GM12874 (cell line): Measurements from ENCODE around the gene PDLIM7.

Experiments
- TF ChIP-seq, protein P1 (sequence below): IDR thresholded peaks from 2 replicates; pipeline ENCODE4 v1.5.1; 2011; ENCODE audit warnings: low read depth, mild to moderate bottlenecking, control low read depth, low read length, moderate library complexity; ENCODE audit not compliant: insufficient read depth

Gene PDLIM7

DNA sequence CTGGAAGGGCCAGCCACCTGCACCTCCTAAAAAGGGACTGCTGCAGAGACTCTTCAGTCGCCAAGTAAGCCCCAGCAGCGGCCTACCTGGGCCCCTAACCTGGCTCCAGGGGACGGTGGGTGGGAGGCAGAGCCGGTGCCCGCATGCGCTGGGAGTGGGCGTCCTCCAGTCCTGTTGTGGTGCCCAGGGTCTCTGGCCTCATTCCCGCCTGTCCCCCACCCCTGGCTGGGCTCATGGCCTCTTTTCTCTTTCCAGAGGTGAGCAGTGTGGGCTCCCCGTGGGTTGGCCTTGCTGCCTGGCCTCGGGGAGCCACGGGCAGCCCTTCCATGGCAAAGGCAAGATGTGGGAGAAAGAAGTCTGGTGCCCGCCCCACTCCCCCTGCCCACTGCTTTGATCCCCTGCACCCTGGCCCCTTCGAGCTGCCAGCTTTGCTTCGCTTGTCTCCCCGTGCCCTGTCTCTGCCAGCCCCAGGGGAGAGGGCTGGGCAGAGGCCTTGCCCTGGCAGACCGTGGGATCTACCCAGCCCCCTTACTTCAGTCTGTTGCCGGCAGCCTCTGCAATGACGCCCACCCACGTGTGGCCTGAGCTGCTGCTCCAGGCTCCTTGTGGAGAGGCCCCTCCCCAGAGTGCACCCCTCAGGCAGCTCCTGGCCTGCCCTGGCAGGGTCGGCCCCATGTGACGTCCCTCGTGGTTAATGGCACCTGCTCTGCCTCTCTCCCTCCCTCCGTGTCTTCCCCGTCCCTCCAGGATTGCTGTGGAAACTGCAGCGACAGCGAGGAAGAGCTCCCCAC lies 56.2 kb downstream of the PDLIM7 start:
- TF ChIP-seq, protein P1, sequence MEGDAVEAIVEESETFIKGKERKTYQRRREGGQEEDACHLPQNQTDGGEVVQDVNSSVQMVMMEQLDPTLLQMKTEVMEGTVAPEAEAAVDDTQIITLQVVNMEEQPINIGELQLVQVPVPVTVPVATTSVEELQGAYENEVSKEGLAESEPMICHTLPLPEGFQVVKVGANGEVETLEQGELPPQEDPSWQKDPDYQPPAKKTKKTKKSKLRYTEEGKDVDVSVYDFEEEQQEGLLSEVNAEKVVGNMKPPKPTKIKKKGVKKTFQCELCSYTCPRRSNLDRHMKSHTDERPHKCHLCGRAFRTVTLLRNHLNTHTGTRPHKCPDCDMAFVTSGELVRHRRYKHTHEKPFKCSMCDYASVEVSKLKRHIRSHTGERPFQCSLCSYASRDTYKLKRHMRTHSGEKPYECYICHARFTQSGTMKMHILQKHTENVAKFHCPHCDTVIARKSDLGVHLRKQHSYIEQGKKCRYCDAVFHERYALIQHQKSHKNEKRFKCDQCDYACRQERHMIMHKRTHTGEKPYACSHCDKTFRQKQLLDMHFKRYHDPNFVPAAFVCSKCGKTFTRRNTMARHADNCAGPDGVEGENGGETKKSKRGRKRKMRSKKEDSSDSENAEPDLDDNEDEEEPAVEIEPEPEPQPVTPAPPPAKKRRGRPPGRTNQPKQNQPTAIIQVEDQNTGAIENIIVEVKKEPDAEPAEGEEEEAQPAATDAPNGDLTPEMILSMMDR = no peak

DNA sequence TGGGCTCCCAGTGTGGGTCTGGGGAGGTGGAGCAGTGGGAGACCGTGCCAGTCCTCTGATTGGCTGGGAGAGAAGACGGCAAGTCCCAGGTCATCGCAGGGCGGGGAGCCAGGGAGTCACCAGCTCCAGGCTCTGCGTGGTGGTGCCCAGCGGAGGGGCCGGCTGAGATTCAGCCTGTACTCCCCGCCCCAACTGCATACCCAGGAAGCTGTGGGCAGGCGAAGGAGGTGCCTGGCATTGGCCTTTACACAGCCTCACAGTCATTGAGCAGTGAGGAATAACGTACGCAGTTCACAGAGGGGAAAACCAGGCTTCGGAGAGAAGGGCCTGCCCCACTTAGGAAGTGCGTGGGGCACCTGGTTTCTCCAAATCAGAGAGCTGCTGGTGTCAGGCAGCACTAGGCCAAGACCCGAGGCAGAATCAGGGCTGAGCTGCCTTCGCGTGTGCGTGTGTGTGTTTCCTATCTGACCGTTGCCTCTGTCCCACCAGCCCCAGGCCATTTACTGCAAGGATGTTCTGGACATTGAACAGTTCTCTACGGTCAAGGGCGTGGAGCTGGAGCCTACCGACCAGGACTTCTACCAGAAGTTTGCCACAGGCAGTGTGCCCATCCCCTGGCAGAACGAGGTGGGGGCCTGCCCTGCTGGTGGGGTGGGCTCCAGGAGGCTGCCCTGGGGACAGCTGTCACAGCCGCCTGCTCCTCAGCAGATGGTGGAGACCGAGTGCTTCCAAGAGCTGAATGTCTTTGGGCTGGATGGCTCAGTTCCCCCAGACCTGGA lies 57.0 kb downstream of the PDLIM7 start:
- TF ChIP-seq, protein P1 = no peak

DNA sequence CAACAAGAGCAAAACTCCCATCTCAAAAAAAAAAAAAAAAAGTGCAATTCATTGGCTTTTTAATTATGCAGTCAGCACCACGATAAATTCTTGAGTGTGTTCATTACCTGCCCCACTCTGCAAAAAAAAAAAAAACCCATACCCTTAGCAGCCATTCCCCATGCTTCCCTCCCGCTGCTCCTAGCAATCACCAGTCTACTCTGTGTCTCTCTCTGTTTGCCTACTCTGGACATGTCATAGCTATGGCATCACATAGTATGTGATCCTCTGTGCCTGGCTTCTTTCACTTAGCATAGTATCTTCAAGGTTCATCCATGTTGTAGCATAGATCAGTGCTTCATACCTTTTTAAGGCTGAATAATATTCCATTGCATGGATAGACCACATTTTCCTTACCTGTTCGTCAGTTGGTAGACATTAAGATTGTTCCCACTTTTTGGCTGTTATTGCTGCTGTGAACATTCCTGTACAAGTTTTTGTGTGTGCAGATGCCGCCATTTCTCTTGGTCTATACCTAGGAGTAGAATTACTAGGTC lies 57.8 kb downstream of the PDLIM7 start:
- TF ChIP-seq, protein P1 = no peak

DNA sequence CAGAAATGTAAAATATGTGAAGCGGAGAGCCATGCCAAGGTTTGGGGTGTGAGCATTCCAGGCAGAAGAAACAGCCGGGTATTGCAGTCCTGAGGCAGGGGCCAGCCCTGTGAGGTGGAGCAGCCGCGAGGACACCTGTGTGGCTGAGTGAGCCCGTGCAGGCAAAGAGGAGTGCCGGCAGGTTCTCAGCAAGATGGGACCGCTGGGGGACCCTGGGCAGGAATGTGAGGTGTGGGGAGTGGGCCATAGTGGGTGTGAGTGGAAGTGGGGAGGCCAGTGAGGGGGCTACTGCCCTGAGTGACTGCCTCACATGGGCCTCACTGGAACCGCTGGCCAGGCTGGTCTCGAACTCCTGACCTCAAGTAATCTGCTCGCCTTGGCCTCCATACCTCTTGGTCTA lies 58.9 kb downstream of the PDLIM7 start:
- TF ChIP-seq, protein P1 = no peak

DNA sequence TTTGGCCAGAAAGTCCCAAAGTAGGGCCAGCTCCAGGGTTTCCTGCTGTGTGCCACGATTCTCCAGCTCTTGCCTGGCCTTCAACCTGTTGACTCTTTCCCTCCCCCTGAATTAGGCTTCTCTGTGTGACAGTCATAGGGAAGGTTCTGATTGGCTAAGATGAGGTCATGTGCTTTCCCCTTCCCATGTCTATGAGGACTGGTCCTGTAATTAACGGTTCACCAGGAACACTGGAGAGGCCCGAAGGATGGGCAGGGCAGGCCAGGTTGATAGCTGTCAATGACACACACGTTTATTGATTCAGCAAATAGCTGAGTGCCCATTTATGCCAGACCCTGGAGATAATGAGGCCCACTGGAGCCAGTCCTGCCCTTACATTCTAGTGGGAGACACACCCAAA lies 59.8 kb downstream of the PDLIM7 start:
- TF ChIP-seq, protein P1 = no peak

DNA sequence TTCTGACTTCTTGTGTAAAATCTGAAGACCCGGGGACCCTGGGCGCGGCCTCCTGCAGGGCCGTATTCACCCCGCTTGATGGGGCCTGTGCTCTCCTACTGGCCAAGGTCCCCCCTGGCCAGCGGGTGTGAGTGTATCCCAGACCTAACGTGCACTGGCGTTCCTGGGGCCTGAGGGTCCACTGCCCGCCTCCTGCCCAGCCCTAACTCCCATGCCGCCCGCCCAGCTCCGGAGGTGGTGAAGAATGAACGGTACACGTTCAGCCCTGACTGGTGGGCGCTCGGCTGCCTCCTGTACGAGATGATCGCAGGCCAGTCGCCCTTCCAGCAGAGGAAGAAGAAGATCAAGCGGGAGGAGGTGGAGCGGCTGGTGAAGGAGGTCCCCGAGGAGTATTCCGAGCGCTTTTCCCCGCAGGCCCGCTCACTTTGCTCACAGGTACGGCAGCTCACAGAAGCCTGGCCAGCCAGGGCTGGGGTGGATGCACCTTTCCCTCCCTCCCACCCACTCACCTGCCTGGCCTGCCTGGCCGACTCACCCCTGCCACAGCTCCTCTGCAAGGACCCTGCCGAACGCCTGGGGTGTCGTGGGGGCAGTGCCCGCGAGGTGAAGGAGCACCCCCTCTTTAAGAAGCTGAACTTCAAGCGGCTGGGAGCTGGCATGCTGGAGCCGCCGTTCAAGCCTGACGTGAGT lies 61.4 kb downstream of the PDLIM7 start:
- TF ChIP-seq, protein P1 = no peak
